Endothelial cell of hepatic sinusoid (primary cell): ENCODE results near the gene MYL9.

Experiments used
- in situ Hi-C: cut with HindIII; loops from 2 replicates; pipeline ENCODE4 v1.10.0; 2017; ENCODE audit warnings: low sequenced_read_pairs

The MYL9 gene

GRCh38 chr20:36578356-36579041 is 37.2 kb downstream of the MYL9 start:
- in situ Hi-C loops = no loop called here

- in situ Hi-C loops = no loop called here
Measured at GRCh38 chr20:36579996-36580545, 38.8 kb downstream of the MYL9 start.

- in situ Hi-C loops = no loop called here
Measured at GRCh38 chr20:36582322-36582721, 41.0 kb downstream of the MYL9 start.

- in situ Hi-C loops = no loop called here
Measured at GRCh38 chr20:36582821-36583220, 41.5 kb downstream of the MYL9 start.

GRCh38 chr20:36584018-36584481 is 42.7 kb downstream of the MYL9 start:
- in situ Hi-C loops = no loop called here

GRCh38 chr20:36585410-36586125 is 44.2 kb downstream of the MYL9 start:
- in situ Hi-C loops = loop anchor here (5.0 kb wide), 1 partner anchor 33 kb away; no protein-coding TSS in a partner anchor

GRCh38 chr20:36587388-36588070 is 46.2 kb downstream of the MYL9 start:
- in situ Hi-C loops = loop anchor here (5.0 kb wide), 1 partner anchor 35 kb away; no protein-coding TSS in a partner anchor

GRCh38 chr20:36591281-36591680 is 50.0 kb downstream of the MYL9 start:
- in situ Hi-C loops = no loop called here

GRCh38 chr20:36591854-36592641 is 50.7 kb downstream of the MYL9 start:
- in situ Hi-C loops = no loop called here

- in situ Hi-C loops = no loop called here
Measured at GRCh38 chr20:36593347-36593929, 52.1 kb downstream of the MYL9 start.

GRCh38 chr20:36599912-36600345 is 58.6 kb downstream of the MYL9 start:
- in situ Hi-C loops = loop anchor here (5.0 kb wide), 1 partner anchor 42 kb away; no protein-coding TSS in a partner anchor
